B cell (primary cell): ENCODE measurements around the gene SAMD10. TPM values are rescaled to one million over a fixed set of nuclear protein-coding genes. Genes with fewer than 3 reads are reported as not detected.

Source experiments
- ATAC-seq: fragments of 200-7000 bp; cut with Tn5 transposase; one replicate; pipeline ENCODE4 v1.10.0; 2021; ENCODE audit warnings: low read depth, mild to moderate bottlenecking, moderate number of reproducible peaks, moderate library complexity
- CTCF ChIA-PET: fragments of 350-600 bp; sonication (Branson Sonifier 250); formaldehyde crosslinking; loops from one replicate; lab custom pipeline; 2021; ENCODE audit warnings: antibody characterized with exemption, inconsistent platforms; lab: Charles Lee
- POLR2A ChIA-PET: fragments of 350-600 bp; sonication (Branson Sonifier 250); formaldehyde crosslinking; loops from one replicate; lab custom pipeline; 2021; ENCODE audit warnings: antibody characterized with exemption; lab: Charles Lee
- DNase-seq: peaks from one replicate; pipeline ENCODE4 v3.0.0; 2013
- H2AFZ ChIP-seq: 2 replicates; pipeline ENCODE4 v1.6.1; 2012; ENCODE audit warnings: mild to moderate bottlenecking, low read depth, low read length; ENCODE audit not compliant: insufficient read depth, poor library complexity, severe bottlenecking
- H3K27ac ChIP-seq, 2 donors: 1 replicate in 1 of 2; 2 replicates in 1 of 2; pipeline ENCODE4 v1.5.1; 2012 to 2013; ENCODE audit warnings: low read length in 2 of 2, mild to moderate bottlenecking in 2 of 2, moderate library complexity in 1 of 2
- H3K27me3 ChIP-seq, 4 experiments: fragments of 200-600 bp in 1 of 4; sonication (generic) in 1 of 4; replicated peaks in 1 of 4; 1 replicate in 2 of 4; 2 replicates in 2 of 4; pipeline versions ENCODE4 v1.6.1 to v1.7.0; 2013 to 2016; ENCODE audit warnings: low read length in 3 of 4, mild to moderate bottlenecking in 2 of 4, mixed read lengths in 1 of 4, moderate library complexity in 1 of 4; ENCODE audit not compliant: insufficient read depth in 4 of 4, control insufficient read depth in 3 of 4; ENCODE audit errors: control extremely low read depth in 1 of 4
- H3K36me3 ChIP-seq, 2 experiments: replicated peaks in 1 of 2; 1 replicate in 1 of 2; 2 replicates in 1 of 2; pipeline versions ENCODE4 v1.6.1 to v1.7.1; 2013; ENCODE audit warnings: low read length in 1 of 2; ENCODE audit not compliant: insufficient read depth in 2 of 2, control insufficient read depth in 1 of 2; ENCODE audit errors: control extremely low read depth in 1 of 2, extremely low read depth in 1 of 2
- H3K4me1 ChIP-seq, 2 donors: fragments of 200-600 bp in 1 of 2; sonication (generic) in 1 of 2; 1 replicate in 1 of 2; 2 replicates in 1 of 2; pipeline versions ENCODE4 v1.5.1 to v1.6.1; 2013 to 2017; ENCODE audit warnings: low read length in 2 of 2; ENCODE audit not compliant: control insufficient read depth in 2 of 2, insufficient read depth in 2 of 2
- H3K4me2 ChIP-seq: replicated peaks from 2 replicates; pipeline ENCODE3; 2012; ENCODE audit warnings: mild to moderate bottlenecking, low read depth, low read length; ENCODE audit not compliant: poor library complexity, severe bottlenecking
- H3K4me3 ChIP-seq, 5 experiments: fragments of 200-600 bp in 1 of 5; sonication (generic) in 1 of 5; 1 replicate in 3 of 5; 2 replicates in 2 of 5; pipeline versions ENCODE4 v1.5.1 to v1.7.0; 2011 to 2016; ENCODE audit warnings: low read length in 4 of 5, mild to moderate bottlenecking in 4 of 5, low read depth in 2 of 5, control low read depth in 1 of 5, moderate library complexity in 1 of 5; ENCODE audit not compliant: insufficient read depth in 1 of 5; ENCODE audit errors: control extremely low read depth in 1 of 5, extremely low read depth in 1 of 5
- H3K79me2 ChIP-seq: fragments of 200-600 bp; sonication (generic); one replicate; pipeline ENCODE4 v1.6.0; 2016; ENCODE audit warnings: low read length; ENCODE audit not compliant: control insufficient read depth, insufficient read depth
- H3K9ac ChIP-seq: fragments of 200-600 bp; sonication (generic); 2 replicates; pipeline ENCODE4 v1.6.1; 2017; ENCODE audit warnings: mild to moderate bottlenecking, low read length, moderate library complexity
- H3K9me3 ChIP-seq, 3 donors: one replicate each; pipeline versions ENCODE4 v1.6.1 to v1.7.1; 2013; ENCODE audit warnings: low read length in 2 of 3; ENCODE audit not compliant: control insufficient read depth in 2 of 3, insufficient read depth in 1 of 3; ENCODE audit errors: control extremely low read depth in 1 of 3
- H4K20me1 ChIP-seq: 2 replicates; pipeline ENCODE4 v1.6.0; 2012; ENCODE audit warnings: mild to moderate bottlenecking, low read length; ENCODE audit not compliant: insufficient read depth, control insufficient read depth, poor library complexity, severe bottlenecking
- H3K27ac Mint-ChIP-seq: one replicate; pipeline ENCODE4 v1.8.0; 2021; ENCODE audit warnings: mixed read lengths
- H3K27me3 Mint-ChIP-seq: one replicate; pipeline ENCODE4 v1.8.0; 2021; ENCODE audit warnings: mixed read lengths
- H3K4me1 Mint-ChIP-seq: one replicate; pipeline ENCODE4 v1.8.0; 2021; ENCODE audit warnings: mixed read lengths
- H3K4me3 Mint-ChIP-seq: one replicate; pipeline ENCODE4 v1.8.0; 2021; ENCODE audit warnings: mixed read lengths
- H3K9me3 Mint-ChIP-seq: one replicate; pipeline ENCODE4 v1.8.0; 2022; ENCODE audit warnings: mixed read lengths; ENCODE audit not compliant: insufficient read depth
- CTCF ChIP-seq: fragments of 200-600 bp; IDR thresholded peaks from one replicate; pipeline ENCODE4 v1.8.0; 2022; ENCODE audit warnings: antibody characterized with exemption, mild to moderate bottlenecking
- EZH2 ChIP-seq: IDR thresholded peaks from 2 replicates; pipeline ENCODE4 v1.6.1; 2012; ENCODE audit warnings: borderline replicate concordance, low read depth, mild to moderate bottlenecking, moderate library complexity, low read length; ENCODE audit not compliant: insufficient read depth, poor library complexity, severe bottlenecking
- WGBS: methylation state at CpG from one replicate; pipeline ENCODE4 v1.1.5; 2013; ENCODE audit warnings: missing lambda C conversion rate; ENCODE audit not compliant: insufficient coverage; 5-methylcytosine and 5-hydroxymethylcytosine counted together
- intact Hi-C: fragments of 100-400 bp; cut with micrococcal nuclease; formaldehyde crosslinking; loops from one replicate; pipeline ENCODE4 v1.10.0; 2022
- polyA plus RNA-seq: library from polyadenylated mRNA; depleted of rRNA; stranded (reverse); fragments of >200 nt; gene quantifications from 2 replicates; pipeline ENCODE4 v1.2.3, GENCODE V29; 2012
- total RNA-seq, 2 donors: library from RNA; stranded (reverse); fragments of 120-200 nt in 1 of 2; gene quantifications; 1 replicate in 1 of 2; 2 replicates in 1 of 2; pipeline versions ENCODE4 v1.2.3 to v1.2.4, GENCODE V29; 2013 to 2022

Gene SAMD10
- total and polyA plus RNA-seq, 2 donors (not counting 1 experiment from before 2014, with no cell fraction given) = 12.7 to 34.2 TPM

- Mint-ChIP-seq H3K4me3 (no peak overlapping the region), H3K27me3 (no peaks in the 10 kb centered on the region), H3K4me1 (peaks cover 47% of the 10 kb centered on the region), H3K9me3 (no peaks in the 10 kb centered on the region), H3K27ac (no peak overlapping the region)
- peaks cover 0 to 49% of the 10 kb centered on the region in 2 experiments for H3K36me3 ChIP-seq
- DNase-seq (no peak), ATAC-seq (no peak)
- no peak overlapping the region for H3K9ac ChIP-seq
- peaks cover 96% of the 10 kb centered on the region for H4K20me1 ChIP-seq
- peaks cover 0 to 25% (median 0%) of the 10 kb centered on the region in 3 donors for H3K9me3 ChIP-seq
- TF ChIP-seq EZH2 = no peak
- TF ChIP-seq CTCF = no peak
- H2AFZ ChIP-seq = no peak overlapping the region
- no peak overlapping the region for H3K27ac ChIP-seq
- CTCF ChIA-PET = no interaction called here
- peaks cover 79% of the 10 kb centered on the region for H3K79me2 ChIP-seq
- 92% methylated on average over 17 of the region's 17 CpGs for WGBS
- no peak overlapping the region for H3K4me3 ChIP-seq
- intact Hi-C loops = no loop called here
- no peaks in the 10 kb centered on the region for H3K27me3 ChIP-seq
- peaks cover 41 to 48% of the 10 kb centered on the region in 2 donors for H3K4me1 ChIP-seq
- no peak overlapping the region for H3K4me2 ChIP-seq
- POLR2A ChIA-PET = no interaction called here
Measured at GRCh38 chr20:63945031-63945658, 34.3 kb downstream of the SAMD10 start.

- Histone ChIP-seq H3K4me3 (no peak overlapping the region), H3K27ac (no peak overlapping the region), H4K20me1 (peaks cover 94% of the 10 kb centered on the region), H3K4me1 (peaks cover 33 to 40% of the 10 kb centered on the region in 2 donors), H3K4me2 (no peak overlapping the region), H3K9me3 (peaks cover 0 to 26% (median 0%) of the 10 kb centered on the region in 3 donors), H3K9ac (no peak overlapping the region), H3K36me3 (peaks cover 0 to 53% of the 10 kb centered on the region in 2 experiments), H2AFZ (no peak overlapping the region), H3K79me2 (peaks cover 70% of the 10 kb centered on the region), H3K27me3 (no peaks in the 10 kb centered on the region)
- Mint-ChIP-seq H3K9me3 (no peaks in the 10 kb centered on the region), H3K27ac (no peak overlapping the region), H3K27me3 (no peaks in the 10 kb centered on the region), H3K4me3 (no peak overlapping the region), H3K4me1 (peaks cover 40% of the 10 kb centered on the region)
- 97% methylated on average over 35 of the region's 35 CpGs for WGBS
- DNase-seq (no peak), ATAC-seq (no peak)
- POLR2A ChIA-PET = no interaction called here
- CTCF ChIA-PET = no interaction called here
- TF ChIP-seq CTCF (no peak), EZH2 (no peak)
- intact Hi-C loops = no loop called here
Measured at GRCh38 chr20:63944078-63944941, 35.1 kb downstream of the SAMD10 start.
